SK-N-SH treated with all-trans-retinoic acid at 6 μM for 48 hours (cell line): ENCODE results near the gene SPTBN4.

ENCODE experiments used
- ATAC-seq: fragments of 200-7000 bp; cut with Tn5 transposase; 3 replicates; pipeline ENCODE4 v1.9.1; 2020; ENCODE audit warnings: mild to moderate bottlenecking, moderate library complexity
- ARNTL ChIP-seq: fragments of 450-650 bp; formaldehyde crosslinking; IDR thresholded peaks from 2 replicates; pipeline ENCODE4 v1.5.0; 2020; ENCODE audit warnings: low read depth, mild to moderate bottlenecking, moderate library complexity, borderline replicate concordance
- BACH2 ChIP-seq: fragments of 250-450 bp; sonication (Bioruptor Pico); IDR thresholded peaks from 2 replicates; pipeline ENCODE4 v1.9.0; 2021; ENCODE audit warnings: mild to moderate bottlenecking, borderline replicate concordance
- CSDC2 ChIP-seq: fragments of 250-450 bp; sonication (Bioruptor Pico); IDR thresholded peaks from 2 replicates; pipeline ENCODE4 v1.5.0; 2020; ENCODE audit warnings: mild to moderate bottlenecking, moderate library complexity
- ESRRG ChIP-seq: fragments of 250-450 bp; sonication (Bioruptor Pico); IDR thresholded peaks from 2 replicates; pipeline ENCODE4 v1.6.1; 2021; ENCODE audit warnings: mild to moderate bottlenecking
- GLIS3 ChIP-seq: fragments of 250-450 bp; sonication (Bioruptor Pico); IDR thresholded peaks from 2 replicates; pipeline ENCODE4 v1.5.0; 2020; ENCODE audit warnings: mild to moderate bottlenecking, moderate library complexity
- OSR1 ChIP-seq: fragments of 250-450 bp; sonication (Bioruptor Pico); IDR thresholded peaks from 2 replicates; pipeline ENCODE4 v1.8.0; 2022; ENCODE audit warnings: moderate library complexity, mild to moderate bottlenecking, inconsistent platforms
- PPARA ChIP-seq: fragments of 250-450 bp; sonication (Bioruptor Pico); IDR thresholded peaks from 2 replicates; pipeline ENCODE4 v1.5.0; 2020; ENCODE audit warnings: mild to moderate bottlenecking, borderline replicate concordance
- RARB ChIP-seq: fragments of 250-450 bp; sonication (Bioruptor Pico); IDR thresholded peaks from 2 replicates; pipeline ENCODE4 v1.8.0; 2021; ENCODE audit warnings: mild to moderate bottlenecking, moderate library complexity
- SNAI2 ChIP-seq: fragments of 250-450 bp; sonication (Bioruptor Pico); IDR thresholded peaks from 2 replicates; pipeline ENCODE4 v1.5.0; 2020; ENCODE audit warnings: mild to moderate bottlenecking, moderate library complexity
- TCF4 ChIP-seq: fragments of 250-450 bp; sonication (Bioruptor Pico); IDR thresholded peaks from 2 replicates; pipeline ENCODE4 v1.8.0; 2021; ENCODE audit warnings: mild to moderate bottlenecking, moderate library complexity, borderline replicate concordance
- TOX ChIP-seq: fragments of 250-450 bp; sonication (Bioruptor Pico); IDR thresholded peaks from 2 replicates; pipeline ENCODE4 v1.8.0; 2021; ENCODE audit warnings: mild to moderate bottlenecking, moderate library complexity, borderline replicate concordance
- ZC3H10 ChIP-seq: fragments of 250-450 bp; sonication (Bioruptor Pico); IDR thresholded peaks from 2 replicates; pipeline ENCODE4 v1.5.1; 2021; ENCODE audit warnings: mild to moderate bottlenecking, moderate library complexity
- ZFP3 ChIP-seq: fragments of 250-450 bp; sonication (Bioruptor Pico); IDR thresholded peaks from 2 replicates; pipeline ENCODE4 v1.5.0; 2020; ENCODE audit warnings: mild to moderate bottlenecking, moderate library complexity
- ZFP30 ChIP-seq: fragments of 450-650 bp; formaldehyde crosslinking; IDR thresholded peaks from 2 replicates; pipeline ENCODE4 v1.5.0; 2022; ENCODE audit warnings: mild to moderate bottlenecking, moderate library complexity
- ZNF565 ChIP-seq: fragments of 450-650 bp; formaldehyde crosslinking; conservative IDR thresholded peaks from 2 replicates; pipeline ENCODE4 v1.5.0; 2020; ENCODE audit warnings: low read depth, mild to moderate bottlenecking, moderate library complexity
- ZNF70 ChIP-seq: fragments of 450-650 bp; formaldehyde crosslinking; IDR thresholded peaks from 2 replicates; pipeline ENCODE4 v1.5.0; 2020; ENCODE audit warnings: mild to moderate bottlenecking, moderate library complexity
- ZNF8 ChIP-seq: fragments of 450-650 bp; formaldehyde crosslinking; IDR thresholded peaks from 2 replicates; pipeline ENCODE4 v1.5.0; 2020; ENCODE audit warnings: mild to moderate bottlenecking, moderate library complexity
- TF ChIP-seq, protein P1 (sequence below): fragments of 250-450 bp; sonication (Bioruptor Pico); IDR thresholded peaks from 2 replicates; pipeline ENCODE4 v1.5.1; 2020; ENCODE audit warnings: low read depth, mild to moderate bottlenecking, moderate library complexity
- TF ChIP-seq, protein P2 (sequence below): fragments of 250-450 bp; sonication (Bioruptor Pico); IDR thresholded peaks from 2 replicates; pipeline ENCODE4 v1.8.0; 2021; ENCODE audit warnings: low read depth, mild to moderate bottlenecking, moderate library complexity, borderline replicate concordance
- TF ChIP-seq, protein P3 (sequence below): fragments of 250-450 bp; sonication (Bioruptor Pico); IDR thresholded peaks from 2 replicates; pipeline ENCODE4 v1.5.1; 2021; ENCODE audit warnings: mild to moderate bottlenecking, moderate library complexity
- TF ChIP-seq, protein P4 (sequence below): fragments of 250-450 bp; sonication (Bioruptor Pico); IDR thresholded peaks from 2 replicates; pipeline ENCODE4 v1.8.0; 2020; ENCODE audit warnings: mild to moderate bottlenecking, moderate library complexity, borderline replicate concordance
- TF ChIP-seq, protein P5 (sequence below): fragments of 250-450 bp; sonication (Bioruptor Pico); IDR thresholded peaks from 2 replicates; pipeline ENCODE4 v1.5.0; 2020; ENCODE audit warnings: mild to moderate bottlenecking, moderate library complexity

The SPTBN4 gene

DNA sequence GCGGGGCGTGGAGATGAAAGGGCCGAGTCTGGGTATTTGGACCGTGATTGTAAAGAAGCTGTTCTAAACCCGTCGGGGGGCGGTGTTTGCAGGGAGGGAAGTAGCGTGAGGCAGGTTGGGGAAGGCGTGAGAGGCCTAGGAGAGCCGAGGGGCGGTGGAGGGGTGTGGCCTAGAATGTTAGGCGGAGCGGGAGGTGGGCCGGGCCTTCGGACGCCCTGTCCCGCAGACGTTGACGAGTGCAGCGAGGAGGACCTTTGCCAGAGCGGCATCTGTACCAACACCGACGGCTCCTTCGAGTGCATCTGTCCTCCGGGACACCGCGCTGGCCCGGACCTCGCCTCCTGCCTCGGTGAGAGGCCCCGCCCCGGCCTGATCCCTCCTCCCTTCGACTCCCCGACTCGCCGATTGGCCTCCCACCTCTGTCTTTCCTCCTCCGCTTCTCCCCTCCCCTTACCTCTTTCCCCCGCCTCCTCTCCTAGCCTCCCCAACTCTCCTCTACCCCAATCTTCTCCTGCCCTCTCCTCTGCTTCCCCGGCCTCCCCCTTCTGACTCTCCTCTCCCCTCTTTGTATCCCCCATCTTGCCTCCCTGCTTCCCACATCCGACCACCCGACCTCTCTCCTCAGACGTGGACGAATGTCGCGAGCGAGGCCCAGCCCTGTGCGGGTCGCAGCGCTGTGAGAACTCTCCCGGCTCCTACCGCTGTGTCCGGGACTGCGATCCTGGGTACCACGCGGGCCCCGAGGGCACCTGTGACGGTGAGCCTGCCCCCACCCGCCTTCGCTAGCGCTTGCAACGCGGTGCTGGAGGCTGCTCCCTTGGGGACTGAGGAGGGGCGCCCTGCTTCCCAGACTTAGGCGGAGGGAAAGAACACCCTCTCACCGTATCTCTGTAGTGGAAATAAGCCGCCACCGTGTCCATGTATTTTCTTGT, 147.2 kb downstream of the SPTBN4 start:
- TF ChIP-seq ESRRG (CRISPR knock-in tag) (no peak), ZNF70 (CRISPR knock-in tag) (no peak), GLIS3 (CRISPR knock-in tag) (no peak), ZC3H10 (CRISPR knock-in tag) (no peak), ARNTL (CRISPR knock-in tag) (no peak), CSDC2 (CRISPR knock-in tag) (no peak), RARB (CRISPR knock-in tag) (no peak), ZFP3 (CRISPR knock-in tag) (no peak), BACH2 (CRISPR knock-in tag) (no peak), ZNF565 (CRISPR knock-in tag) (no peak), PPARA (no peak), OSR1 (CRISPR knock-in tag) (no peak)
- TF ChIP-seq, protein P1, sequence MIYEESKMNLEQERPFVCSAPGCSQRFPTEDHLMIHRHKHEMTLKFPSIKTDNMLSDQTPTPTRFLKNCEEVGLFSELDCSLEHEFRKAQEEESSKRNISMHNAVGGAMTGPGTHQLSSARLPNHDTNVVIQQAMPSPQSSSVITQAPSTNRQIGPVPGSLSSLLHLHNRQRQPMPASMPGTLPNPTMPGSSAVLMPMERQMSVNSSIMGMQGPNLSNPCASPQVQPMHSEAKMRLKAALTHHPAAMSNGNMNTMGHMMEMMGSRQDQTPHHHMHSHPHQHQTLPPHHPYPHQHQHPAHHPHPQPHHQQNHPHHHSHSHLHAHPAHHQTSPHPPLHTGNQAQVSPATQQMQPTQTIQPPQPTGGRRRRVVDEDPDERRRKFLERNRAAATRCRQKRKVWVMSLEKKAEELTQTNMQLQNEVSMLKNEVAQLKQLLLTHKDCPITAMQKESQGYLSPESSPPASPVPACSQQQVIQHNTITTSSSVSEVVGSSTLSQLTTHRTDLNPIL (CRISPR knock-in tag), result no peak
- TF ChIP-seq, protein P2, sequence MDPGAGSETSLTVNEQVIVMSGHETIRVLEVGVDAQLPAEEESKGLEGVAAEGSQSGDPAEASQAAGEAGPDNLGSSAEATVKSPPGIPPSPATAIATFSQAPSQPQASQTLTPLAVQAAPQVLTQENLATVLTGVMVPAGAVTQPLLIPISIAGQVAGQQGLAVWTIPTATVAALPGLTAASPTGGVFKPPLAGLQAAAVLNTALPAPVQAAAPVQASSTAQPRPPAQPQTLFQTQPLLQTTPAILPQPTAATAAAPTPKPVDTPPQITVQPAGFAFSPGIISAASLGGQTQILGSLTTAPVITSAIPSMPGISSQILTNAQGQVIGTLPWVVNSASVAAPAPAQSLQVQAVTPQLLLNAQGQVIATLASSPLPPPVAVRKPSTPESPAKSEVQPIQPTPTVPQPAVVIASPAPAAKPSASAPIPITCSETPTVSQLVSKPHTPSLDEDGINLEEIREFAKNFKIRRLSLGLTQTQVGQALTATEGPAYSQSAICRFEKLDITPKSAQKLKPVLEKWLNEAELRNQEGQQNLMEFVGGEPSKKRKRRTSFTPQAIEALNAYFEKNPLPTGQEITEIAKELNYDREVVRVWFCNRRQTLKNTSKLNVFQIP (CRISPR knock-in tag), result no peak
- ATAC-seq, result no peak

DNA sequence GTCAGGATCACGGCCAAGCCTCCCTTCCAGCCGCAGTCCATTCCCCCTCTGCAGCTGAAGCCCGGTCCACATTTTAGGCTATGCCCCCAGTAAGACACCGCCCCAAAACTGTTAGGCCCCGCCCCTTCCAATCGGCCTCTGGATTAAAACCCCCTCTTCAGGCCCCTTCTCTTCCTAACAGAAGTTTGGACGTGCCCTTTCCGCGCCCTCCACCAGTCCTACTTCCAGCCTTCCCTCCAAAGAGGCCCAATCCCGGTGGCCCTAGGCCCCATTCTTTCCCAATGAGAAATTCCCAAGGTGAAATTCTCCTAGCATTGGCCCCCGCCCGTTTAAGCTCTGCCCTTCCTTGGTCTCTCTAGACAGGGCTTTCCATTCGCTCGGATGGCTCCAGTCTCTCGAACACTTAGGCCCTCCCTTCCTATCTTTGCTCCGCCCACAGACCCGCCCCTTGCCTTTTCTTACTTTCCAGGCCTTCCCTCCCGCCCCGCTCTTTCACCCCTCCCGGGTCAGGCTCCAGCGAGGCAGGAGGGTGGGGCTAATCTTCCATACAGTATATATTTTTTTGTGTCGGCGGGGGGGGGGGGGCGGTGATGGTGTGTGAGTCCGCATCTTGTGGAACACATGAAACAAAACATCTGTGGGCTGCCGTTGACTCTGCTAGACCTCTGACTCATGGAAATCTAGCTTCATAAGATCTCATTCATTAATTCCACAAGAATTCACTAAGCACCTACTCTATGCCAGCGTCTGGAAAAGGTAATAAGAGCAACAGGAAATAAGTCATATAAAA, 148.0 kb downstream of the SPTBN4 start:
- no peak for ATAC-seq
- TF ChIP-seq ESRRG (CRISPR knock-in tag), result no peak
- no peak for TF ChIP-seq TCF4 (CRISPR knock-in tag)
- no peak for TF ChIP-seq ZC3H10 (CRISPR knock-in tag)
- no peak for TF ChIP-seq ZNF565 (CRISPR knock-in tag)
- no peak for TF ChIP-seq BACH2 (CRISPR knock-in tag)
- TF ChIP-seq RARB (CRISPR knock-in tag), result no peak
- no peak for TF ChIP-seq SNAI2 (CRISPR knock-in tag)
- TF ChIP-seq, protein P3, sequence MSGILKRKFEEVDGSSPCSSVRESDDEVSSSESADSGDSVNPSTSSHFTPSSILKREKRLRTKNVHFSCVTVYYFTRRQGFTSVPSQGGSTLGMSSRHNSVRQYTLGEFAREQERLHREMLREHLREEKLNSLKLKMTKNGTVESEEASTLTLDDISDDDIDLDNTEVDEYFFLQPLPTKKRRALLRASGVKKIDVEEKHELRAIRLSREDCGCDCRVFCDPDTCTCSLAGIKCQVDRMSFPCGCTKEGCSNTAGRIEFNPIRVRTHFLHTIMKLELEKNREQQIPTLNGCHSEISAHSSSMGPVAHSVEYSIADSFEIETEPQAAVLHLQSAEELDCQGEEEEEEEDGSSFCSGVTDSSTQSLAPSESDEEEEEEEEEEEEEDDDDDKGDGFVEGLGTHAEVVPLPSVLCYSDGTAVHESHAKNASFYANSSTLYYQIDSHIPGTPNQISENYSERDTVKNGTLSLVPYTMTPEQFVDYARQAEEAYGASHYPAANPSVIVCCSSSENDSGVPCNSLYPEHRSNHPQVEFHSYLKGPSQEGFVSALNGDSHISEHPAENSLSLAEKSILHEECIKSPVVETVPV, result no peak
- TF ChIP-seq, protein P4, sequence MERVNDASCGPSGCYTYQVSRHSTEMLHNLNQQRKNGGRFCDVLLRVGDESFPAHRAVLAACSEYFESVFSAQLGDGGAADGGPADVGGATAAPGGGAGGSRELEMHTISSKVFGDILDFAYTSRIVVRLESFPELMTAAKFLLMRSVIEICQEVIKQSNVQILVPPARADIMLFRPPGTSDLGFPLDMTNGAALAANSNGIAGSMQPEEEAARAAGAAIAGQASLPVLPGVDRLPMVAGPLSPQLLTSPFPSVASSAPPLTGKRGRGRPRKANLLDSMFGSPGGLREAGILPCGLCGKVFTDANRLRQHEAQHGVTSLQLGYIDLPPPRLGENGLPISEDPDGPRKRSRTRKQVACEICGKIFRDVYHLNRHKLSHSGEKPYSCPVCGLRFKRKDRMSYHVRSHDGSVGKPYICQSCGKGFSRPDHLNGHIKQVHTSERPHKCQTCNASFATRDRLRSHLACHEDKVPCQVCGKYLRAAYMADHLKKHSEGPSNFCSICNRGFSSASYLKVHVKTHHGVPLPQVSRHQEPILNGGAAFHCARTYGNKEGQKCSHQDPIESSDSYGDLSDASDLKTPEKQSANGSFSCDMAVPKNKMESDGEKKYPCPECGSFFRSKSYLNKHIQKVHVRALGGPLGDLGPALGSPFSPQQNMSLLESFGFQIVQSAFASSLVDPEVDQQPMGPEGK (CRISPR knock-in tag), result no peak

DNA sequence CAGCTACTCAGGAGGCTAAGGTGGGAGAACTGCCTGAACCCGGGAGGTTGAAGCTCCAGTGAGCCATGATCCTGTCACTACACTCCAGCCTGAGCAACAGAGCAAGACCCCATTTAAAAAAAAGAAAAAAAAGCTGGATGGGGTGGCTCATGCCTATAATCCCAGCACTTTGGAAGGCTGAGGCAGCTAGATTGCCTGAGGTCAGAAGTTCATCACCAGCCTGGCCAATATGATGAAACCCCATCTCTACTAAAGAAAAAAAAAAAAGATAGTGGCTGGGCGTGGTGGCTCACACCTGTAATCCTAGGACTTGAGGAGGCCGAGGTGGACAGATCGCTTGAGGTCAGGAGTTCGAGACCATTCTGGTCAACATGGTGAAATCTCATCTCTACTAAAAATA, 149.4 kb downstream of the SPTBN4 start:
- ATAC-seq, result no peak
- TF ChIP-seq ARNTL (CRISPR knock-in tag) (no peak), ZNF565 (CRISPR knock-in tag) (no peak), TOX (CRISPR knock-in tag) (no peak), ZNF8 (no peak), SNAI2 (CRISPR knock-in tag) (no peak), ZFP30 (CRISPR knock-in tag) (no peak), ZC3H10 (CRISPR knock-in tag) (no peak), PPARA (no peak), CSDC2 (CRISPR knock-in tag) (no peak)
- TF ChIP-seq, protein P5, sequence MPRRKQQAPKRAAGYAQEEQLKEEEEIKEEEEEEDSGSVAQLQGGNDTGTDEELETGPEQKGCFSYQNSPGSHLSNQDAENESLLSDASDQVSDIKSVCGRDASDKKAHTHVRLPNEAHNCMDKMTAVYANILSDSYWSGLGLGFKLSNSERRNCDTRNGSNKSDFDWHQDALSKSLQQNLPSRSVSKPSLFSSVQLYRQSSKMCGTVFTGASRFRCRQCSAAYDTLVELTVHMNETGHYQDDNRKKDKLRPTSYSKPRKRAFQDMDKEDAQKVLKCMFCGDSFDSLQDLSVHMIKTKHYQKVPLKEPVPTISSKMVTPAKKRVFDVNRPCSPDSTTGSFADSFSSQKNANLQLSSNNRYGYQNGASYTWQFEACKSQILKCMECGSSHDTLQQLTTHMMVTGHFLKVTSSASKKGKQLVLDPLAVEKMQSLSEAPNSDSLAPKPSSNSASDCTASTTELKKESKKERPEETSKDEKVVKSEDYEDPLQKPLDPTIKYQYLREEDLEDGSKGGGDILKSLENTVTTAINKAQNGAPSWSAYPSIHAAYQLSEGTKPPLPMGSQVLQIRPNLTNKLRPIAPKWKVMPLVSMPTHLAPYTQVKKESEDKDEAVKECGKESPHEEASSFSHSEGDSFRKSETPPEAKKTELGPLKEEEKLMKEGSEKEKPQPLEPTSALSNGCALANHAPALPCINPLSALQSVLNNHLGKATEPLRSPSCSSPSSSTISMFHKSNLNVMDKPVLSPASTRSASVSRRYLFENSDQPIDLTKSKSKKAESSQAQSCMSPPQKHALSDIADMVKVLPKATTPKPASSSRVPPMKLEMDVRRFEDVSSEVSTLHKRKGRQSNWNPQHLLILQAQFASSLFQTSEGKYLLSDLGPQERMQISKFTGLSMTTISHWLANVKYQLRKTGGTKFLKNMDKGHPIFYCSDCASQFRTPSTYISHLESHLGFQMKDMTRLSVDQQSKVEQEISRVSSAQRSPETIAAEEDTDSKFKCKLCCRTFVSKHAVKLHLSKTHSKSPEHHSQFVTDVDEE, result no peak
- TF ChIP-seq, protein P4 (CRISPR knock-in tag), result no peak
- TF ChIP-seq, protein P2 (CRISPR knock-in tag), result no peak
